D341Med (cell line): ENCODE results near the gene SMIM23.
"Not testable (repeated sequence)": the region's sequence is repeated elsewhere in the genome, so short reads cannot be mapped to it uniquely, and the experiment has no call there.

Source experiments
- DNase-seq: peaks from one replicate; pipeline ENCODE4 v3.0.0; 2012; ENCODE audit warnings: low spot score

The SMIM23 gene

GRCh38 chr5:171773106-171773505 is 12.5 kb upstream of the SMIM23 start:
- DNase-seq = no peak

- DNase-seq = no peak
Observed at GRCh38 chr5:171774418-171774817, 11.2 kb upstream of the SMIM23 start.

GRCh38 chr5:171776213-171776612 is 9.4 kb upstream of the SMIM23 start:
- DNase-seq = no peak

GRCh38 chr5:171776770-171777759 is 8.6 kb upstream of the SMIM23 start:
- no peak for DNase-seq

GRCh38 chr5:171781744-171782143 is 3.9 kb upstream of the SMIM23 start:
- DNase-seq = not testable (repeated sequence)

GRCh38 chr5:171782332-171782966 is 3.2 kb upstream of the SMIM23 start:
- DNase-seq = no peak

- no peak for DNase-seq
Observed at GRCh38 chr5:171783051-171783450, 2.6 kb upstream of the SMIM23 start.

GRCh38 chr5:171789353-171789752 is 3.7 kb downstream of the SMIM23 start:
- no peak for DNase-seq

GRCh38 chr5:171790408-171790807 is 4.8 kb downstream of the SMIM23 start:
- no peak for DNase-seq

- DNase-seq = no peak
Observed at GRCh38 chr5:171794470-171794960, 8.9 kb downstream of the SMIM23 start.

GRCh38 chr5:171795381-171795780 is 9.8 kb downstream of the SMIM23 start:
- DNase-seq = no peak

- DNase-seq = no peak
Observed at GRCh38 chr5:171796436-171796835, 10.8 kb downstream of the SMIM23 start.

GRCh38 chr5:171797543-171797942 is 11.9 kb downstream of the SMIM23 start:
- no peak for DNase-seq

GRCh38 chr5:171798418-171798817 is 12.8 kb downstream of the SMIM23 start:
- DNase-seq = no peak

GRCh38 chr5:171801839-171802238 is 16.2 kb downstream of the SMIM23 start:
- DNase-seq = no peak

- DNase-seq = no peak
Observed at GRCh38 chr5:171805746-171806145, 20.1 kb downstream of the SMIM23 start.

- DNase-seq = no peak
Observed at GRCh38 chr5:171806976-171807747, 21.5 kb downstream of the SMIM23 start.

GRCh38 chr5:171808453-171808852 is 22.8 kb downstream of the SMIM23 start:
- DNase-seq = no peak

- no peak for DNase-seq
Observed at GRCh38 chr5:171808951-171809350, 23.3 kb downstream of the SMIM23 start.

GRCh38 chr5:171810227-171810626 is 24.6 kb downstream of the SMIM23 start:
- no peak for DNase-seq

GRCh38 chr5:171813270-171813669 is 27.7 kb downstream of the SMIM23 start:
- no peak for DNase-seq

- DNase-seq = no peak
Observed at GRCh38 chr5:171813813-171814490, 28.3 kb downstream of the SMIM23 start.
